Hepatic stellate cell (primary cell): ENCODE data around the gene RNF208.

Experiments used
- DNase-seq: peaks from one replicate; pipeline ENCODE4 v3.0.0; 2011; ENCODE audit warnings: low spot score

Gene RNF208

DNA sequence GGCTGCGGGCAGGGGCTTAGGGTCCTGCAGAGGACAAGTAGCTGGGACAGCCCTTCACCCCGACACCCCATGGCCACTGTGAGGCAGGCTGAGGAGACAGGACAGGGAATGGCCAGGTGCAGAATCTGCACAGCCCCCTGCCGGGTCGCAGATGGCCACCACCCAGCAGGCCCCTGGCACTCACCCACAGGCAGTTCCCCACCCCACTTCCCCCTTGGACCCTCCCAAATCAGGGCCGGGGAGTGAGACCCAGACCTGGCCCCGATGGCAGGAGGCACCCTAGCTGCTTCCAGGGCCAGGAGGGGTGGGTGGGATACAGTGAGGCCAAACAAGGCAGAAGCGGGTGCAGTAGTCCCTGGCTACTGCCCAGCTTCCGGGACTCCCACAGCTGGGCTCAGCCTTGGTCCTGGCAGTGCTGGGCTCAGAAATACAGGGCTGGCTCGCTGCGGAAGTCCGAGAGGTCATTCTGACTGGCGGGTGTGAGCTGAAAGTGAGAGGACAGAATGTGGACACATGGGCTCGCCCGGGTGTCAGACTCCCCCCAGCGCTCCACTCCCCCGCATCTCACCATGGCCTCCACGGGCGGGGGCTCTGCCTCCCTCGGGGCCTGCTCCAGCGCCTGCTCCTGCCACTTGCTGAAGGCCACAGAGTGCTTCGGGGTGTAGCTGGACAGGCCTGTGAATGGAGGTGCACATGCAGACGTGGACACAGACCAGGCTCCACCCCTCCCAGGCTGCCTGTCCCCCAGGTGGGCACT, 30.2 kb downstream of the RNF208 start:
- no peak for DNase-seq

DNA sequence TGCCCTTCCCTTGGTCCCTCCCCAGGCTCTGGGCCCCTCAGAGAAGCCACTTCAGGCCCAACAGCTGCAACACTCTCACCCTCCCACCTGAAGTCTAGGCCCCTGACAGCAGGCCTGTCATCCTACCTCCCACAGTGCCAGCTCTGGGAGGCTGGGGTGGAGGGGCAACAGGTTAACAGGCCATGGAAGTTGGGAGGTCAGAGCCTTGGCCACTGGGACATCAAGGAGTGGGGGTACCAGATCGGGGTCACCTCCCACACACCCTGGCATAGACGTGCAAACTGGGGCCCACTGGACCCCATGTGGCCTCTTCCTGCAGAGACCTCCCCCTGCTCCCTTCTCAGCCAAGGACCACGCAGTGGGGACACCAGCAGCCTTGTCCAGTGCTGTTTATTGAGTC, 30.8 kb downstream of the RNF208 start:
- no peak for DNase-seq

DNA sequence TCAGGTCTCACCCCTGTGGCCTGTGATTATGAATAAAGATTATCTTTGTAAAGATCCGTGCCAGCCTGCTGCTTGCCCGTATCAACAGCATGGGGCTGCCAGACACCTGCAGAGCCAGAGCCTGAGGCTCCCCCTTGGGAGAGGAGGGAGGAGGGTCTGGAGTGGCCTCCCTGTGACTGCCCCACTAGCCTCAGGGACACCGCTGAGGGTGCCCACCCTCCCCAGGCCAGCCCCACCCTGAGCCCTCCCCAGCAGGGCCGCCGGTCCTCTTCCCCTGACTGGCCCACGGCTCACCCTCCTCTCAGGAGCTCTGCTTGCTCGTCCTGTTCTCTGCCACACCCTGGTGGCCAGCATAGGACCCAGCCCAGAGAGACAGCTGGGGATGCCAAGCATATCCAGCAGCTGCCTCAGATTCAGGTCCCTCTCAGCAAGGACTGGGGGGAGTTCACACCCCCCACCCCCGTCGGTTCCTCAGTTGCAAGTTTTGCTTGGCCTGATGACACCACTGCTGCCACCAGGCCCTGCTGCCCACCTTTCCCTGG, 31.7 kb downstream of the RNF208 start:
- no peak for DNase-seq

DNA sequence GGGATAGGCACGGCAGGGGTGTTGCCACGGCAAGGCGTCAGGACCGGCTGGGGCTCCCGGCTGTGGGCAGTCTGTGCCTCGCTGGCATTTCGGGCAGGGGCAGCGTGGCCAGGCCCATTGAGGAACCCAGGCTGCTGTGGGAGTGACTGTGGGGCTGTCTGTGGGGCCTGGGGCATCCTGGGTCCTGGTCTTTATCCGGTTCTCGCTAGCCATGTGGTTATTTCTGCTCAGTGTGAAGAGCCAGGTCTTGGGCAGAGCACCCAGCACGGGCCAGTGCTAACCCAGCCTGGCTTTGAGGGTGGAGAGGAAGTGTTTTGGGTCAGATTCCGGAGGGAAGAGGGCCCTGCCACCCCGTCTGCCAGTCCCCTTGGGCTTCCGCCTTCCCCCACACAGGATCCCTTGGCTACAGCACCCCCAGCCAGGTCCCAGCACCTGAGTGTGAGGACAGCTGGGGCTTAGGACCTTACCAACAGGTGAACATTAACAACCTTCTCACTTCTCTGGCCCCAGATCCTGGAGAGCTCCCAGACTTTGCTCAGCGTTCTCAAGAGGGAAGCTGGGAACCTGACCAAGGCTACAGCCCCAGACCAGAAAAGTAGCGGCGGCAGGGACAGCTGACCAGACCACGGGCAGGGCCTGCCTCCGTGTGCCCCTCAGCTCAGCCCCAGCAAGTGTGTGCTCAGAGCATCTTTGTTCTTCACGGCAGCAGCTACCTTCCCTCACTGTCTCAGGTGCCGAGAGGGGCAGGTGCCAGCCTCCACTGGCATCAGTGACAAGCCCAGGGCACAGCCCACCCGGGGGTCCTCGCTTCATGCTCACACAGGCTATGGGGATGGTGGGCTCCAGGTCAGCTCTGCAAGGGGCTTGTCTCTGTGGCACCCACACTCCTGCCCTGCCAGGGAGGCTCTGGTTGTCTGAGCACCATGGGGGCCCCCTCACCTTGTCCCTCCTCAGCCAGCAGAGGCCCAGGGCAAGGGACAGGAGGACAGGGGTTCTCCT, 32.4 kb downstream of the RNF208 start:
- no peak for DNase-seq

DNA sequence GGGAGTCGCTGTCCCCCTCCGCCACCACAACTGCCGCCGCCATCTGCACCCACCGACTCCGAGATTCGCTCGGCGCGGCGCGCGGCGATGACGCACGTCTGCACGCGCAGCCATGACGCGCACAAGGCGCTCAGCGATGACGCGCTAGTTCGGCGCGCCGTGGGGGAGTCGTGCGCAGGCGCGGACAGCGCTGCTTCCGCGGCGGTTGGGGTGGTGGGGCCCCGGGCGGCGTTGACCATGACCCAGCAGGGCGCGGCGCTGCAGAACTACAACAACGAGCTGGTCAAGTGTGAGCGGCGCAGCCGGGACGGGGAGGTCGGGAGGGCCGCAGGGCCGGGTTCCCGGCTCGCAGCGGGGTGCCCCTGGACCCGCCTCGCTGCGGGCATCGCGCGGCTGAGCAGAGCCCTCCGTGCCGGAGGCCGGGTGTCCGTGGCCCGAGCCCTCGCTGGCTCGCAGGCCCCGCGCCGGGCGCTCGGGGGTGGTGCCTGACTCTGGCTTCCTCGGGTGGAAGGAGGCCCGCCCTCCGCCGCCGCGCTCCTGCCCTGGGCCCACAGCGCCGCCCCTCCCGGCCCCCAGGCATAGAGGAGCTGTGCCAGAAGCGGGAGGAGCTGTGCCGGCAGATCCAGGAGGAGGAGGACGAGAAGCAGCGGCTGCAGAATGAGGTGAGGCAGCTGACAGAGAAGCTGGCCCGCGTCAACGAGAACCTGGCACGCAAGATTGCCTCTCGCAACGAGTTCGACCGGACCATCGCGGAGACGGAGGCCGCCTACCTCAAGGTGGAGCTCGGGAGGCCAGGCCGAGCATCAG, 33.3 kb downstream of the RNF208 start, which contains the start of the genes ANAPC2 and SSNA1:
Gene ANAPC2, minus strand, starts transcription at position 71 of the 807 bp plus-strand sequence. Its CDS starts 28 bp downstream, at position 43.
Gene SSNA1, plus strand, starts transcription at position 187 of the 807 bp plus-strand sequence. Its CDS starts 51 bp downstream, at position 238.
- peak; percentile 96 for DNase-seq

DNA sequence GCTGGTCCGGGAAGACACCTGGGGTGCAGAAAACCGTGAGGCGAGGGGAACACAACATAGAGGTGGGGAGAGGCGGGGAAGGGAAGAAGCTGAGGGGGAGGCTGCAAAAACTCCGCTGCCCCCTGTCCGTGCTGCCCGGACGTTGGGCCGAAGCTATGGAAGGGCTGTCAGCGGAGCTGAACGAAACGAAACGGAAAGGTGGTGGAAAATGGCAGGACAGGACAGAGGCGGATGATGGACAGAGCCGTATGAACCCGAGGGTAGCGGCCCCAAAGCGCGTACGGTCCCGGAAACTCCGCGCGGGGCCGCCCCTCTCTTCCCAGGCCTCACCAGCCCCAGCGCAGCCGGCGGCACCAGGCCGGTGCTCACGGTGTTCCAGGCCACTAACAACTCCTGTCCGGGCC, 34.0 kb downstream of the RNF208 start:
- no peak for DNase-seq

DNA sequence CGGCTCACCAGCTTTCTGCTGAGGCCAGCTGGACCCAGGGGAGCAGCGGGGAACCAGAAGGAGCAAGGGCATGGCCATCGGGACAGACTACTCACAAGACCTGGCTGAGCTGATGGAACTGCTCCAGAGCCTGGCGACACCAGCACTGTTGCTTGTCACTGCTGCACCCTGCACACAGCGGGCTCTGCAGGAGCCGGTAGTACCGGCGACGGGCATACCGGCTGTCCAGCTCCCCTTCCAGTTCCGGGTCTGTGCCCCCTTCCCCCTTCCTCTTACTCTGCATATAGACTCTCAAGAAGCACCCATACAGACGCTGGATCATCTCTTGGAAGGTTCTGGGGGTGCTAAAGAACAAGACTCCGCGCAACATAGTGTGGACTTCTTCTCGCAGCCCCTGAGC, 34.7 kb downstream of the RNF208 start:
- DNase-seq: no peak

DNA sequence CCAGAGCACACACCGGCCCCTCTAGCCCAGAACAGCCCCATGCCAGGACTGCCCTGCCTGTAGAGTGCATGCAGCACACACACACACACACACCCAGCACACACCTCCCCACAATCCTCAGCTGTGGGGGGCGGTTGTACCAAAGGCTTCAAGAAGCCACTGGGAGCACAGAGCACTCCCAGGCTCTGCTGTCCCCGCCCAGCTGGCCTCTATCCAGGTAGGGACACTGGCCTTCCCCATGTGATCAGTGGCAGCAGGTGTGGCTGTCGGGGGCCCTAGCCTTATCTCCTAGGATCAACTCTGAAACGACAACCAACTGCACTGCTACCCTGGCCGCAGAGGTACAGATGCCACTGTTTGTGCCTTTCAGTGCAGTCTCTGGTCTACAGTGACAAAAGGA, 35.7 kb downstream of the RNF208 start:
- no peak for DNase-seq

DNA sequence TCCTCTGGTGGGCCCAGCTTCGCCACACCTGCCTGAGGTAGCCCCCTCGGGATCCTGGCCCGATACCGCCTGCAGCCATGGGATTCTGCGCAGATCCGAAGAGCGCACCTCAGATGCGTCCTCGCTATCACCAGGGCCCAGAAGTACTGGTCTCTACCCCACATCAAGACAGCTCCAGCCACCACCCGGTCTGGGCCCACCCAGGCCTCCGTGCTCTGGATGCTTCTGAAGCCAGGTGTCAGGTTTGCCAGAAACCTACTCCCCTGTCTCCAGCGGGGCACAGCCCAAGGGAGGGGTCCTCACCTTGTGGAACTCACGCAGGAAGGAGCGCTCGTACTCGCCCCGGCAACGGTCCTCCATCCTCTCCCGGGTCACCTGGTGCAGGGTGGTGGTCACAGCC, 36.1 kb downstream of the RNF208 start:
- DNase-seq: no peak

DNA sequence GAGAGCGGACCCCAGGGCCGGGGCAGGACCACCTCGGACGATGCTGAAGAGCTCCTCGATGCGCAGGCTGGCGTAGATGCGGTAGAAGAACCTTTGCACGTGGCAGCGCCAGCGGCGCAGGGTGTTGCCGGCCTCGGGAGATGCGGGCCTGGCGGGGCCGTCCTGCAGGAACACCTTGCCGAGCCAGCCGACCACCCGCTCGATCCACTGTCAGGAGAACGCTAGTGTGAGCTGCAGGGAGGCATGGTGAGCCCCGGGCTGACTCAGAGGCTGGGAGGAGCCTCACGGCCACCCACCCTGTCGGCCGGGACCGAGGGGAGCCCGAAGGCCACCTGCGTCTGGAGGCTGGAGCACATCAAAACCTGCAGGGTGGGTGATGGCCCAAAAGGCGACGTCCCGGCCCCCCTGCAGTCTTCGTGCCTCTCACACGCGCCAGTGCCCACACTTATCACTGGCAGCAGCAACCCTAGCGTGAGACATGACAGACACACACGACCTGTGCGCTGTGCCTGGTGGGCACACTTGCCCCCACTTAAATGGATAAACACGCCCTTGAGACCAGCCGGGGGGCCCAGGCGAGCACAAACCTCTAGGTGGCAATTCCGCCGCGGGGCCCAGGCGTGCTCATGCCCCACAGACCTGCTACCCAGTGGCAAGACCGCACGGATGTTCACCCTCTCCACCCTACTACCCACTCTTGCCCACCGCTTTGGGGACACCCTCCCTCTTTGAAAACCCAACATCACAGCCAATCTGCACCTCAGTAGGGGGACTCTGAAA, 37.0 kb downstream of the RNF208 start:
- DNase-seq: no peak

DNA sequence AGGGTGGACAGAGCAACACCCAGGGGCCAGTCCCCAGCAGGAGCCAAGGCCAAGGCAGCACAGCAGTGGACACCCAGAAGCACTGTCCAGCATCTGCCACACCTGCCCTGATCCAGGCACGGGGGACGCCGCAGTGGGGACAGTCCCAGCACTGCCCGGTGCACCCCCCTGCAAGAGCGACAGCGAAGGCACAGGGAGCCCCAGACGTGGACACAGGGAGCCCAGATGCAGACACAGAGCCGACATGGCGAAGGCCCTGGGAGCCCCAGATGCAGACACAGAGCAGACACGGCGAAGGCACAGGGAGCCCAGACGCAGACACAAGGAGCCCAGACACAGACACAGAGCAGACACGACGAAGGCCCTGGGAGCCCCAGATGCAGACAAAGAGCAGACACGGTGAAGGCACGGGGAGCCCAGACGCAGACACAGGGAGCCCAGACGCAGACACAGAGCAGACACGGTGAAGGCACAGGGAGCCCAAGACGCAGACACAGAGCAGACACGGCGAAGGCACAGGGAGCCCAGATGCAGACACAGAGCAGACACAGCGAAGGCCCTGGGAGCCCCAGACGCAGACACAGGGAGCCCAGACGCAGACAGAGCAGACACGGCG, 38.0 kb downstream of the RNF208 start:
- DNase-seq: no peak

DNA sequence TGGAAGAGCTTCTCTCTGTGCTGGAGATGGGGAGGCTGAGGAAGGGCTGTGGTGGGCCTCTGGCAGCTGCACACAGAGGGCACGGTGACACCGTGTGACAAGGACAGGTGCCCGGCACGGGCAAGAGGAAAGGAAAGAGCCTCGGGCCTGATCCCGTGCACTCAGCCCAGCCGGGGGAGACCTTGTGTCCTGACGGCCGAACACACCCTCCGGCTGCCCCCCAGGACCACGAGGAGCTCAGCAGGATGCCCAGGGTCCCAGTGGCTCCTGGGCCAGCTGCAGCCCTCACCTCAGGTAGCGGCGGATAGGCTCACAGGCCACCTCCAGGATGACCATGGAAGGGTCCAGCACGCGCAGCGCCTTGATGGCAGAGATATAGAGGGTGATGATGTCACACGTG, 39.2 kb downstream of the RNF208 start:
- DNase-seq: no peak

DNA sequence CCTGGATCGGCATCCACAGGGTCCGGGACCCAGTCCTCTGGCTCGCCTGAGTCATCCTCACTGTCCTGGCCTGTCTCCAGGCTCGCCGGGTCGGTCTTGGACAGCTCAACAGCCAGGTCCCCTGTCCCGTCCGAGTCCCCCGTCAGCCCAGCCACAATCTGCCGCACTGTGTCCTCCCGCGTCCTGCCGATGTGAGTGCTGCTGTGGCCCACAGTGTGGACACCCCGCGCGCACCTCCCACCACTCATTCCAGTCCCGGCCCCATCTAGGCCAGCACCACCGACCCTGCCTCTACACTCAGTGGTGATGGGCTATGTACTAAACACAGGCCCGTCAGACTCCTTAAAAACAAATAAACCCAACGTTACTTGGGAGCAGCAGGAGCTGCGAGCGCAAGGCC, 40.4 kb downstream of the RNF208 start:
- no peak for DNase-seq

DNA sequence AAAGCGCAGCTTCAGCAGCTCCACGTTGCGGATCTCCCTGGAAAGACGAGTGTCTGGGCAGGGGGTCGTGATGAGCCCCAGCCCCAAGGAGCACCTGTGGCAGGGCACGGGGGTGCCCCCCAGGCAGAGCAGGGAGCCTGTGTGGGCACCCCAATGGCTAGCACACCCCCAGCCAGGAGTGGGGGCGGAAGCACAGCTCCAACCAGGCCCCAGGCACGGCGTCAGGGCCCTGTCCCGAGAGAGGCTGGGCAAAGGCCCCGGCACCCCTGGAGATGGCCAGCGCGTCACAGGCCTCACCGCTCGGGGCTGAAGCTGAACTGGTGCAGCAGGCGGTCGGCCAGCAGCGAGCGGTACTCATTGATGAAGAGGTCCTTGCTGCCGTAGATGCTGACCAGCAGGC, 41.5 kb downstream of the RNF208 start:
- DNase-seq: no peak

DNA sequence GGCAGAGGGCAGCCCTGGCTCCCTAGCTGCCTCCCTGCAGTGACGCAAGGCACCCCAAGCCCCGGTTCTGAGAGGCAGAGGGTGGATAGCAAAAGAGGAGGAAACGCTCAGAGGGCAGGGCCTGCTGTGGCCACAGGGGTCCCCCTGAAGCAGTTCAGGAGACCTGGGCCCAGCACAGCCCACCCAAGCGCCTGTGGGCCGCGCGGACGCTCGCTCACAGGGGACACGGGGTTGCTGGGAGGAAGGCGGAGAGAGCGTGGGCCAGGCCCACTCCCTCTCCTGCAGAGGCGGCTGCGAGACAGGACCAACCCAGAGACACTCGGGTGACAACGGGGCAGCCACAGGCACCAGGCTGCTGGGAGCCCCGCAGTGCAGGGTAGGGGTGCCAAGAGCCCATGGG, 42.3 kb downstream of the RNF208 start:
- DNase-seq: no peak

DNA sequence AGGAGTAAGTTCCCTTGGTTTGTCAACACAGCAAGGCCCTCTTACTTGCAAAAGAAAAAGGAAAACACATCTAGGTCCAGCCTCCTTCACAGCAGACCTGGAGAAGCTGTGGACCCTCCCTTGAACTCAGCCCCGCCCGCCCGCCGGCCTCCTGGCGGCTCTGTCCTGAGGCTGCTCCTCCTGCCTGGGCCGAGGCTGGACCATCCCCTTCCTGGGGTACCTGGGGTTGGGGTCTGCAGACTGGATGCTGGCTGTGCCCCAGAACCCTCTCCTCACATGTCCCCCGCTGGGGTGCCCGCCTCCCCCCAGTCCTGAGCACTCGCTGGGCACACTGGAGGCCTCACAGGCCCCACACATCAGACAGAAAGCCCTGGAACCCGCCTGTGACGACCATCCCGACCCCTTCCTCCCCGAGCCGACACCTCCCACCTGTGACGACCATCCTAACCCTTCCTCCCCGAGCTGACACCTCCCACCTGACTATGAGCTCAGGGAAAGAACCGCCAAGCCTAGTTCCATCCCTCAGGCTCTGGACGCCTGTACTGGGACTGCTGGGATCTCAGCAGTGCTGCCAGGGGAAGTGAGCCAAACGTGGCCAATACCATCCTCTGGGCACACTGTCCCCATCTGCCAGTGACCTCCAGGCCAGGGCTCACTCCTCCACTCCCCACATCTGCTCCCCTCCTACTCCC, 43.0 kb downstream of the RNF208 start:
- DNase-seq: no peak

DNA sequence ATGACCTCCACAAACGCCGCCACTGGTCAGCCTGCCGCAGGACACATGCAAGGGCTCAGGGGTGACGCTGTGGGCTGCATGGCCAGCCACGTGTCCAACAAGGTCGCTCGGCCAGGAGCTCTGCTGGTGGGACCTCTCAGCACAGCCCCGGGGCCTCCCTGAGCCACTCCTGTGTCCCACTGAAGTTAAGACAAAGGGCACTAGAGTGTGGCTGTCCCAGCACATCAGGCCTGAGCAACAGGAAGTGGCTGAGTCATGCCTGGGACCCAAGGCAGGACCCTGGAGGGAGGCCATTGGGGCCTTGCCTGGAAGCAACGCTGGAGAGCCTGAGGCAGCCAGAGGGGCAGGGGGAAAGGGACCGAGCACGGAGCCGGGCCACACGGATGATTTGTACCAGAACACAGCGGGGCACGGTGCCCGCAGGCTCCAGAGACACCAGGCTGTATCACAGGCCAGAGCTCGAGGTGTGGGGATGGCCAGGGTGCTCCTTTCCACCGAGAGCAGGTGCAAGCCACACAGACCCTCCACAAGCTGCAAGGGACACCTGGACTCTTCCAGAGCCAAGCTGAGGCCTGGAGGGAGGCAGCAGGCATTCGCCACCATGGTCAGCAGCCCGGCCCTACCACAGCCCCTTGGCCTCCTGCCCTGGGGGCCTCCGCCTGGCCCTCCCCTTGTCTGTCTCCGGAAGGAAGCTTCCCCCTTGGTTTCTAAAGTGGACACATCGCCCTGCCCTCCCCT, 43.7 kb downstream of the RNF208 start:
- DNase-seq: no peak

DNA sequence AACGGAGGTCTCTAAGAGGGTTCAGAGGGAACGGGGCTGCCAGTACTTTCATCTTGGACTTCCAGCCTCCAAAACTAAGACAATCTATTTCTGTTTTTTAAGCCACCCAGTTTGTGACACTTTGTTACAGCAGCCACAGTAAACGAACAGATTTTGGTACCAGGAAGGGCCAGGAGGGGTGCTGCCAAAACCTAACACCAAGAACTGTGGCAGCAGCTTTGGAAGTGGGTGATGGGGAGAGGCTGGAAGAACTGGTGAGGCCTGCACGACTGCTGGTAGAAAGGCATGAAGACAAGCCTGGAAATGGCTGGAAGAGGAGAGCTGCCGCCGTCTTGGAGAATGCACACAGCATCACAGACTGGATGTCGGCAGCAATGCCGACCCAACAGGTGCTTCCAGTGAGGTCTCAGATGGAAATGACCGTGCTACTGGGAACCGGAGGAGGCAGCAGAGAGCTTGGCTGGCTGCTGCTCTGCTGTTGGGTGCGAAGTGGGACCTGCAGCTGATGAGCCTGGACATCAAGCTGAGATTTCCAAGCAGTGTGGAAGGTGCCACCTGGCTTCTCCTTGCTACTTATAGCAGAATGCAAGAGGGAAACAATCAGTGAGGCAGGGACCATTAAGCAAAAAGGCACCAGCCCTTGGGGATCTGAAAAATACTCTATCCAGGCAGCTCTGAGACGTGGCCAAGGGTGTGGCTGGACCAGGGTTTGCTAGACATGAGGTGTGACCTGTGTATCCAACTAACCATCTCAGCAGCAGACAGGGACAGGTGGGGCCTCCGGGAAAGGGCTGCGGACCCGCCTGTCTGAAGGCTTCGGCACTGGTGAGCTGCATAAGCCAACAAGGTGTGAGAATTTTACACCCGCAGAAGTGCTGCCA, 45.5 kb downstream of the RNF208 start:
- peak; percentile 73 for DNase-seq
